Retinal pigment epithelial cell (primary cell): ENCODE data around the gene SLC16A7.
A peak's percentile ranks its signal among the peaks of the same experiment; 100 is the strongest.

ENCODE experiments used
- DNase-seq: peaks from one replicate; pipeline ENCODE4 v3.0.0-alpha.2; 2010; ENCODE audit warnings: low read depth
- H3K4me3 ChIP-seq: 2 replicates; pipeline ENCODE4 v1.5.1; 2011; ENCODE audit warnings: mild to moderate bottlenecking, low read length, control low read depth, moderate library complexity
- TF ChIP-seq, protein P1 (sequence below): conservative IDR thresholded peaks from 2 replicates; pipeline ENCODE4 v1.5.1; 2011; ENCODE audit warnings: low read depth, low read length, control low read depth, inconsistent platforms

Gene SLC16A7

DNA sequence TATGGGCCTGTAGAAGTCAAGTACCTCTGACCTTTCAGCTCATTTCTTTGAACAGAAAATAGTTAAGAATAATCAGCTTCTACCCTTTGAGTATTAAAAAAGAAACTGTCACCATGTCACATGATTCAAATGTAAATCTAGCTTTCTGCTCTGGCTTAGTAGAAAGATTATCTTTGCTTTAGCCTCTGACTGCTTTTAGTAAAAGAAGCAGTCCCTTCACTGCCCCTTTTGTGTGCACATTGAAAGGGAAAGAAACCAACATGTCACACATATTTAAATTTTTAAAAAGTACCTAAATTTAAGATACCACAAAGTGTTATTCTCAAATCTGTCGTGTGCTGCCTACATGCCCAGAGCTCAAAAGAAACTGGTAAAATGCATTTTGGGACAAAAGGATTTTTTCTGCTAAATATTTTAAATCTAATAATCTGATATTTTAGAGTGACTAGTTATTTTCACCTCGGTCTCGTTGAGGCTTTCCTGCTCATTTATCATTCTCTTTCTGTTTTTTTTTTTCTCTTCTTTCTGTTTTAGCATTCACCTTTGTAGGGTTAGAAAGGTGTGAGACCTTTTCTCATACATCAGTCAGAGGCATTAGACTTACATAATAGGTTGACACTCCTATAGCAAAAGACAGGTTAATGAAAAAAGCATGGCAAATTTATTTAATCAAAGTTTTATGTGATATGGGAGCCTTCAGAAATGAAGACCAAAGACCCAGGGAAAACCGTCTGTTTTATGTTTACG lies 41.3 kb downstream of the SLC16A7 start:
- H3K4me3 ChIP-seq, result no peak overlapping the region
- DNase-seq, result no peak
- TF ChIP-seq, protein P1, sequence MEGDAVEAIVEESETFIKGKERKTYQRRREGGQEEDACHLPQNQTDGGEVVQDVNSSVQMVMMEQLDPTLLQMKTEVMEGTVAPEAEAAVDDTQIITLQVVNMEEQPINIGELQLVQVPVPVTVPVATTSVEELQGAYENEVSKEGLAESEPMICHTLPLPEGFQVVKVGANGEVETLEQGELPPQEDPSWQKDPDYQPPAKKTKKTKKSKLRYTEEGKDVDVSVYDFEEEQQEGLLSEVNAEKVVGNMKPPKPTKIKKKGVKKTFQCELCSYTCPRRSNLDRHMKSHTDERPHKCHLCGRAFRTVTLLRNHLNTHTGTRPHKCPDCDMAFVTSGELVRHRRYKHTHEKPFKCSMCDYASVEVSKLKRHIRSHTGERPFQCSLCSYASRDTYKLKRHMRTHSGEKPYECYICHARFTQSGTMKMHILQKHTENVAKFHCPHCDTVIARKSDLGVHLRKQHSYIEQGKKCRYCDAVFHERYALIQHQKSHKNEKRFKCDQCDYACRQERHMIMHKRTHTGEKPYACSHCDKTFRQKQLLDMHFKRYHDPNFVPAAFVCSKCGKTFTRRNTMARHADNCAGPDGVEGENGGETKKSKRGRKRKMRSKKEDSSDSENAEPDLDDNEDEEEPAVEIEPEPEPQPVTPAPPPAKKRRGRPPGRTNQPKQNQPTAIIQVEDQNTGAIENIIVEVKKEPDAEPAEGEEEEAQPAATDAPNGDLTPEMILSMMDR, result no peak

DNA sequence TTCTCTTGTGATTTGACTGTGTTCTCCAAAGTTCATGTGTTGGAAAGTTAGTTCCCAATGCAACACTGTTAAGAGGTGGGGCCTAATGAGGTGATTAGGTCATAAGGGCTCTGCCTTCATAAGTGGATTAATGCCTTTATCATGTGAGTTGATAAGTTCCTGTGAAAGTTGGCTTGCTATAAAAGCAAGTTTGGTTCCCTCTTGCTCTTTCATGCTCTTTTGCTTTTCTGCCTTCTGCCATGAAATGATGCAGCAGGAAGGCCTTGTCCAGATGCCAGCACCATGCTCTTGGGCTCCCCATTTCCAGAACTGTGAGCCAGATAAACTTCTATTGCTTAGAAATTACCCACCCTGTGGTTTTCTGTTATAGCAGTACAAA lies 41.9 kb downstream of the SLC16A7 start:
- no peak overlapping the region for H3K4me3 ChIP-seq
- no peak for DNase-seq
- TF ChIP-seq, protein P1, result no peak

DNA sequence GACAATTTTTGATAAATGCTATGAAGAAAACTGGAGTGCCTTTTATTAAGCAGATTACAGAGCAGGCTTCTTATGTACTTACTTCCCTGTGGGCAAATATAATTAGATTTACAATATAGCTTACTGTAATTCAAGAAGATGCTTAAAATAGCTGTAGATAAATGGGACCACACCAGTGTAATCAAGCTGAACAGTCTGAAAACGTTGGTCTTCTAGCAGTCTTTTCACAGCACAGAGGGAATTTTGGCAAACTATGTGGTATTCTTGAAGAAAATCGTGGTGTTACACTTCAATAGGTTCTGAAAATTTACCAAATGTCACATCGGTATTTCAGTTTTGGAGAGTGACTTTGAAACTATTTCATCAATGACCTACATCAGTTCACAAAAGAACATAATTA lies 47.7 kb downstream of the SLC16A7 start:
- DNase-seq, result no peak
- H3K4me3 ChIP-seq, result no peak overlapping the region
- TF ChIP-seq, protein P1, result no peak

DNA sequence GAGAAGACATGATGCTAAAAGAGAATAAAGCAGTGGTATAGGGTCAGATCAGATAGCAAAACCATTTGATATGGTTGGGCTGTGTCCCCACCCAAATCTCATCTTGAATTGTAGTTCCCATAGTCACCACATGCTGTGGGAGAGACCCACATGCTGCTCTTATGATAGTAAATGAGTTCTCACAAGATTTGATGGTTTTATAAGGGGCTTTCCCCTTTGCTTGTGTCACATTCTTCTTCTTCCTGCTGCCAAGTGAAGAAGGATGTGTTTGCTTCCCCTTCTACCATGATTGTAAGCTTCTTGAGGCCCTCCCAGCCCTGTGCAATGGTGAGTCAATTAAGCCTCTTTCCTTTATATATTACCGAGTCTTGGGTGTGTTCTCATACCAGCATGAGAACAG lies 49.4 kb downstream of the SLC16A7 start:
- TF ChIP-seq, protein P1, result no peak
- DNase-seq, result no peak
- H3K4me3 ChIP-seq, result no peak overlapping the region

DNA sequence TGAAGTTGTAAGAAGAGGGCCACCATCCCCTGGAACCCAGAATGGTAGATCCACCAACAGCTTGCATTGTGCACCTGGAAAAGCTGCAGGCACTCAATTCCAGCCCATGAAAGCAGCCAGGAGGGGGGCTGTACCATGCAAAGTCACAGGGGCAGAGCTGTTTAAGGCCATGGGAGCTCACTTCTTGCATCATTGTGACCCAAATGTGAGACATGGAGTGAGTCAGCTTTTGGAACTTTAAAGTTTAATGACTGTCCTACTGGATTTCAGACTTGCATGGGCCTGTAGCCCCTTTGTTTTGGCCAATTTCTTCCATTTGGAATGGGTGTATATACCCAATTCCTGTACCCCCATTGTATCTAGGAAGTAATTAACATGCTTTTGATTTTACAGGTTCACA lies 50.8 kb downstream of the SLC16A7 start:
- DNase-seq, result no peak
- no peak overlapping the region for H3K4me3 ChIP-seq
- TF ChIP-seq, protein P1, result no peak

DNA sequence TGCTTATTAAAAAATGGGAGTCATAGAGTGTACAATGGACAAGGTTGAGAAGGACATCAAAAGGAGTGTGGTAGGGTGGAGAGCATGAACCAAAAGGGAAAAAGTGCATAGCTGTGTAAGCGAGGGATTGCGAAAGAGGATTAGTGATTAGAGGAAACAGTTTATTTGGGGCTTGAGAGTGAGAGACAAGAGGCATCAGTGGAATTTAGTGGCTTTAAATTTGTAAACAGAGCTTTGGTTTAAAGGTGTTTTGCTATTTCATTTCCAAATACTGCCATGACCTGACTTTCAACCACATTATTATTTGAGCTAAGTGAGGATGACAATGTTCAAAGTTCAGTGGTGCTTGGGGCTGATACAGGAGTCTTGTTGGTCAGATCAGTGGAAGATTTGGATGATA lies 53.4 kb downstream of the SLC16A7 start:
- TF ChIP-seq, protein P1, result no peak
- no peak overlapping the region for H3K4me3 ChIP-seq
- no peak for DNase-seq

DNA sequence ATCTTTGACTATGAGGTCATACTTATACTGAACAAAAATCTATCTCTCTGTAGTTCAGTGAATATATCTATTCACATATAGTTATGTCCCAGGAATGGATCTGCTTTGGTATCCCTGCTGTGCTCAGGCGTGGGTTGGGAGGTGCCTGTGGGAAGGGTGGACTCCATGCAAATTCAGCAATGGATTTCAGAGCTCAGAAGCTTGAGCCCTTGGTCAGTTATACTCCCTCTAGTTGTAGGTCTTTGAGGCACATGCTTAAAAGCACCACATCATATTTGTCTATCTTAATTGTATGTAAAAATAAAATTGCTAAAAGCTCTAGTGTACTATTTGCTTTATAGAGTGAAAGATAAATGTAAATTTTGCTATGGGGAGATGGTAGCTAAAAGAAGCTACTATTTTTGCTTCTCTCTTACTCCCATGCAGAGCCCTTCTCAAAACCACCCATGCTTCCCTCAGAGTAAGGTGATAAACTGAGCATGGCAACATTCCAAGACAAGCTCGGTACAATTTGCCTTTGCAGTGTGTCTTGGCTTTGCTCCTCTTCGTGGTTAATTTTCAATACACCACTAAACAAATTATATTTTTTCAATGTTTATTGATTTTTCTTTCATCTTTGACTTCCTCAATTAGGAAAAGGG lies 54.9 kb downstream of the SLC16A7 start:
- no peak for DNase-seq
- no peak overlapping the region for H3K4me3 ChIP-seq
- TF ChIP-seq, protein P1, result peak; percentile 19
